Esophagus muscularis mucosa (tissue), 4 donors: ENCODE results near the gene MGAT4B. TPM values are rescaled to one million over a fixed set of nuclear protein-coding genes. Genes with fewer than 3 reads are reported as not detected.

ENCODE experiments used
- DNase-seq: peaks from one replicate; pipeline ENCODE4 v3.0.0-alpha.2; 2017; ENCODE audit errors: extremely low spot score
- H3K27ac ChIP-seq, 4 donors: fragments of 200-600 bp; sonication (generic); replicated peaks in 1 of 4; 1 replicate in 3 of 4; 2 replicates in 1 of 4; pipeline ENCODE4 v1.5.1; 2016 to 2019; ENCODE audit warnings: mild to moderate bottlenecking in 1 of 4
- H3K27me3 ChIP-seq, 4 donors: fragments of 200-600 bp; sonication (generic); one replicate each; pipeline versions ENCODE4 v1.5.1 to v1.6.0; 2016 to 2019
- H3K36me3 ChIP-seq, 4 donors: fragments of 200-600 bp; sonication (generic); one replicate each; pipeline ENCODE4 v1.5.1; 2016 to 2019
- H3K4me1 ChIP-seq, 4 donors: fragments of 200-600 bp; sonication (generic); one replicate each; pipeline ENCODE4 v1.5.1; 2016 to 2019
- H3K4me3 ChIP-seq, 4 donors: fragments of 200-600 bp; sonication (generic); 1 replicate in 2 of 4; 2 replicates in 2 of 4; pipeline ENCODE4 v1.5.1; 2016 to 2019; ENCODE audit warnings: mild to moderate bottlenecking in 4 of 4, moderate library complexity in 1 of 4
- H3K9me3 ChIP-seq, 4 donors: fragments of 200-600 bp; sonication (generic); 1 replicate in 3 of 4; 2 replicates in 1 of 4; pipeline ENCODE4 v1.5.1; 2016 to 2019
- CTCF ChIP-seq, 3 experiments: fragments of 200-600 bp in 2 of 3; fragments of 450-650 bp in 1 of 3; sonication (generic) in 2 of 3; IDR thresholded peaks; one replicate each; pipeline ENCODE4 v1.5.1; 2017 to 2019; ENCODE audit warnings: antibody characterized with exemption in 3 of 3, mild to moderate bottlenecking in 2 of 3, moderate library complexity in 1 of 3
- EP300 ChIP-seq: sonication (generic); formaldehyde crosslinking; IDR thresholded peaks from one replicate; pipeline ENCODE4 v1.6.1; 2017; ENCODE audit warnings: antibody characterized with exemption
- POLR2A ChIP-seq: fragments of 450-650 bp; IDR thresholded peaks from one replicate; pipeline ENCODE4 v1.6.1; 2017; ENCODE audit warnings: antibody characterized with exemption, moderate library complexity, mild to moderate bottlenecking, low read depth
- POLR2AphosphoS5 ChIP-seq, 2 donors: sonication (generic); formaldehyde crosslinking; IDR thresholded peaks; one replicate each; pipeline ENCODE4 v1.6.1; 2017; ENCODE audit warnings: antibody characterized with exemption in 2 of 2
- WGBS: methylation state at CpG from one replicate; pipeline ENCODE4 v1.1.5; 2018; 5-methylcytosine and 5-hydroxymethylcytosine counted together
- intact Hi-C: fragments of 100-400 bp; cut with DNase I; formaldehyde crosslinking; loops from one replicate; pipeline ENCODE4 v1.15.1; 2023
- total RNA-seq, 4 donors: library from RNA; depleted of rRNA; stranded (reverse); fragments of >200 nt; gene quantifications; one replicate each; pipeline versions ENCODE4 v1.1.0 to v1.2.1, GENCODE V29; 2016

MGAT4B gene
- total RNA-seq, 4 donors from 2014 or later: 47.1 to 70.6 (median 59.2) TPM

GRCh38 chr5:179766021-179766725 is 40.5 kb downstream of the MGAT4B start:
- 89% methylated on average over 10 of the region's 20 CpGs for WGBS
- Histone ChIP-seq H3K27me3 (no peaks in the 10 kb centered on the region), H3K4me1 (peaks cover 64 to 80% (median 72%) of the 10 kb centered on the region in 4 donors), H3K9me3 (no peaks in the 10 kb centered on the region), H3K27ac (peak overlapping the region; percentile 12 to 66 (median 50)), H3K36me3 (peaks cover 26 to 58% (median 51%) of the 10 kb centered on the region in 4 donors), H3K4me3 (no peak overlapping the region)
- intact Hi-C loops: loop anchor here (10.0 kb wide), 1 partner anchor 139 kb away; the partner anchor contains the start of gene TBC1D9B
- no peak for DNase-seq
- TF ChIP-seq POLR2A (no peak), CTCF (IDR thresholded peaks at IDR 0.05) (no peak)

- peak overlapping the region; percentile 12 to 77 (median 55) for H3K27ac ChIP-seq
- H3K9me3 ChIP-seq: no peaks in the 10 kb centered on the region
- no peak for DNase-seq
- 75% methylated on average over 6 of the region's 13 CpGs for WGBS
- H3K36me3 ChIP-seq: peaks cover 20 to 51% (median 43%) of the 10 kb centered on the region in 4 donors
- no peak overlapping the region for H3K4me3 ChIP-seq
- peaks cover 65 to 84% (median 76%) of the 10 kb centered on the region in 4 donors for H3K4me1 ChIP-seq
- intact Hi-C loops: loop anchor here (10.0 kb wide), 1 partner anchor 139 kb away; the partner anchor contains the start of gene TBC1D9B
- TF ChIP-seq EP300: no peak
- TF ChIP-seq CTCF (IDR thresholded peaks at IDR 0.05): no peak
- no peak for TF ChIP-seq POLR2AphosphoS5 (IDR thresholded peaks at IDR 0.05)
- TF ChIP-seq POLR2A: no peak
- no peaks in the 10 kb centered on the region for H3K27me3 ChIP-seq
These were observed 41.3 kb downstream of the MGAT4B start for GRCh38 chr5:179765400-179765799.

GRCh38 chr5:179764056-179764455 is 42.6 kb downstream of the MGAT4B start:
- 68% methylated on average over 8 of the region's 8 CpGs for WGBS
- Histone ChIP-seq H3K27me3 (no peaks in the 10 kb centered on the region), H3K36me3 (peaks cover 11 to 37% (median 30%) of the 10 kb centered on the region in 4 donors), H3K27ac (peak overlapping the region; percentile 51 to 77 (median 64)), H3K9me3 (no peaks in the 10 kb centered on the region), H3K4me1 (peaks cover 75 to 96% (median 87%) of the 10 kb centered on the region in 4 donors), H3K4me3 (no peak overlapping the region)
- DNase-seq: no peak
- intact Hi-C loops: loop anchor here (5.0 to 10.0 kb wide), 2 partner anchors 33 to 141 kb away; partner anchors contain the start of gene TBC1D9B
- TF ChIP-seq POLR2AphosphoS5 (IDR thresholded peaks at IDR 0.05): no peak
- TF ChIP-seq EP300: no peak
- no peak for TF ChIP-seq CTCF (IDR thresholded peaks at IDR 0.05)
- TF ChIP-seq POLR2A: no peak

GRCh38 chr5:179763215-179763945 is 43.3 kb downstream of the MGAT4B start:
- intact Hi-C loops: loop anchor here (5.0 to 10.0 kb wide), 2 partner anchors 34 to 141 kb away; partner anchors contain the start of gene TBC1D9B

More at GRCh38 chr5:179763215-179763945, 43.3 kb downstream of the MGAT4B start:
- Histone ChIP-seq H3K27me3 (no peaks in the 10 kb centered on the region), H3K36me3 (peaks cover 7 to 30% (median 23%) of the 10 kb centered on the region in 4 donors), H3K27ac (peak overlapping the region; percentile 51 to 77 (median 64)), H3K4me1 (peaks cover 72 to 93% (median 83%) of the 10 kb centered on the region in 4 donors), H3K9me3 (no peaks in the 10 kb centered on the region), H3K4me3 (no peak overlapping the region)
- no peak for DNase-seq
- TF ChIP-seq CTCF (IDR thresholded peaks at IDR 0.05): peak; percentile 84 to 91 (median 89)
- TF ChIP-seq POLR2AphosphoS5 (IDR thresholded peaks at IDR 0.05): peak; percentile 27 to 48
- TF ChIP-seq POLR2A: no peak
- no peak for TF ChIP-seq EP300
- WGBS: 11% methylated on average over 10 of the region's 10 CpGs
